AG04449 (cell line): ENCODE results near the gene ENAM.
"Not testable (repeated sequence)": the region's sequence is repeated elsewhere in the genome, so short reads cannot be mapped to it uniquely, and the experiment has no call there.

Source experiments
- CTCF ChIA-PET: fragments of 350-600 bp; formaldehyde crosslinking; extraction: SDS; loops from one replicate; lab custom pipeline; 2021; ENCODE audit warnings: antibody characterized with exemption; lab: Yijun Ruan, JAX
- POLR2A ChIA-PET: fragments of 400-600, 350-600 bp; formaldehyde crosslinking; extraction: SDS; loops from one replicate; lab custom pipeline; 2020; ENCODE audit warnings: antibody characterized with exemption, inconsistent platforms; lab: Yijun Ruan, JAX
- DNase-seq: peaks from one replicate; pipeline ENCODE4 v3.0.0-alpha.2; 2010; ENCODE audit warnings: low read depth, low spot score
- H3K4me3 ChIP-seq: 2 replicates; pipeline ENCODE4 v1.5.1; 2011; ENCODE audit warnings: low read depth, mild to moderate bottlenecking, control low read depth, low read length
- CTCF ChIP-seq: IDR thresholded peaks from one replicate; pipeline ENCODE4 v1.5.1; 2011; ENCODE audit warnings: mild to moderate bottlenecking, moderate library complexity, low read length, control low read depth, inconsistent platforms; ENCODE audit not compliant: insufficient read depth; ENCODE audit errors: missing control alignments

The ENAM gene

GRCh38 chr4:70651864-70652506, 23.4 kb downstream of the ENAM start:
- peak; percentile 14 for TF ChIP-seq CTCF
- no peak for DNase-seq
- H3K4me3 ChIP-seq: no peak overlapping the region
- ChIA-PET POLR2A (no interaction called here), CTCF (interaction anchor here (0.6 to 2.1 kb wide), 54 partner anchors 9 to 1061 kb away, joined by 3 to 34 read pairs (median 4); partner anchors contain the start of genes ENAM, GRSF1, JCHAIN and UTP3)

- H3K4me3 ChIP-seq: no peak overlapping the region
- DNase-seq: no peak
- ChIA-PET POLR2A (no interaction called here), CTCF (interaction anchor here (1.0 kb wide), 1 partner anchor 33 kb away, joined by 3 read pairs; no protein-coding TSS in a partner anchor)
- no peak for TF ChIP-seq CTCF
Observed at GRCh38 chr4:70654605-70655011, 26.1 kb downstream of the ENAM start.

GRCh38 chr4:70657326-70657725, 28.8 kb downstream of the ENAM start:
- CTCF ChIA-PET: interaction anchor here (1.0 to 1.8 kb wide), 4 partner anchors 19 to 56 kb away, joined by 3 to 7 read pairs (median 3); no protein-coding TSS in a partner anchor
- DNase-seq: no peak
- TF ChIP-seq CTCF: no peak
- no peak overlapping the region for H3K4me3 ChIP-seq
- POLR2A ChIA-PET: no interaction called here

GRCh38 chr4:70658418-70658817, 29.9 kb downstream of the ENAM start:
- H3K4me3 ChIP-seq: no peak overlapping the region
- no peak for DNase-seq
- TF ChIP-seq CTCF: no peak
- ChIA-PET CTCF (interaction anchor here (1.0 kb wide), 1 partner anchor 179 kb away, joined by 3 read pairs; no protein-coding TSS in a partner anchor), POLR2A (interaction anchor here (0.6 kb wide), 1 partner anchor 165 kb away, joined by 3 read pairs; no protein-coding TSS in a partner anchor)

GRCh38 chr4:70660106-70660505, 31.6 kb downstream of the ENAM start:
- CTCF ChIA-PET: interaction anchor here (0.7 to 2.1 kb wide), 2 partner anchors 8 to 11 kb away, joined by 5 to 14 read pairs; no protein-coding TSS in a partner anchor
- no peak for DNase-seq
- POLR2A ChIA-PET: no interaction called here
- TF ChIP-seq CTCF: no peak
- no peak overlapping the region for H3K4me3 ChIP-seq

- CTCF ChIA-PET: interaction anchor here (1.0 to 2.1 kb wide), 3 partner anchors 9 to 60 kb away, joined by 3 to 14 read pairs (median 5); no protein-coding TSS in a partner anchor
- H3K4me3 ChIP-seq, POLR2A ChIA-PET: not testable (repeated sequence)
Observed at GRCh38 chr4:70661309-70661922, 32.9 kb downstream of the ENAM start.

More at GRCh38 chr4:70661309-70661922, 32.9 kb downstream of the ENAM start:
- not testable (repeated sequence) for DNase-seq
